Lower leg skin (tissue), 3 donors: Measurements from ENCODE around the gene GRK2.

Source experiments
- CTCF ChIP-seq, 3 donors: fragments of 450-650 bp; IDR thresholded peaks; one replicate each; pipeline ENCODE4 v1.5.1; 2016; ENCODE audit warnings: antibody characterized with exemption in 3 of 3, mild to moderate bottlenecking in 3 of 3, moderate library complexity in 2 of 3
- POLR2A ChIP-seq, 2 donors: fragments of 450-650 bp; IDR thresholded peaks; one replicate each; pipeline ENCODE4 v1.6.1; 2016 to 2017; ENCODE audit warnings: antibody characterized with exemption in 2 of 2, mild to moderate bottlenecking in 1 of 2, moderate library complexity in 1 of 2

- TF ChIP-seq CTCF (IDR thresholded peaks at IDR 0.05), result no peak
- no peak for TF ChIP-seq POLR2A (IDR thresholded peaks at IDR 0.05)
These were observed 2.0 kb upstream of the GRK2 start for GRCh38 chr11:67264260-67264659.
